Astrocyte of the spinal cord (primary cell): ENCODE measurements around the gene C1QTNF5.

ENCODE experiments used
- DNase-seq: peaks from one replicate; pipeline ENCODE4 v3.0.0; 2011; ENCODE audit warnings: low read depth, low spot score
- H3K4me3 ChIP-seq: 2 replicates; pipeline ENCODE4 v1.5.1; 2011; ENCODE audit warnings: low read depth, mild to moderate bottlenecking, low read length, moderate library complexity
- CTCF ChIP-seq: IDR thresholded peaks from 2 replicates; pipeline ENCODE4 v1.5.1; 2012; ENCODE audit warnings: low read depth, mild to moderate bottlenecking, low read length, inconsistent platforms
- in situ Hi-C: cut with HindIII; loops from 2 replicates; pipeline ENCODE4 v1.10.0; 2017; ENCODE audit warnings: low sequenced_read_pairs

C1QTNF5 gene

DNA sequence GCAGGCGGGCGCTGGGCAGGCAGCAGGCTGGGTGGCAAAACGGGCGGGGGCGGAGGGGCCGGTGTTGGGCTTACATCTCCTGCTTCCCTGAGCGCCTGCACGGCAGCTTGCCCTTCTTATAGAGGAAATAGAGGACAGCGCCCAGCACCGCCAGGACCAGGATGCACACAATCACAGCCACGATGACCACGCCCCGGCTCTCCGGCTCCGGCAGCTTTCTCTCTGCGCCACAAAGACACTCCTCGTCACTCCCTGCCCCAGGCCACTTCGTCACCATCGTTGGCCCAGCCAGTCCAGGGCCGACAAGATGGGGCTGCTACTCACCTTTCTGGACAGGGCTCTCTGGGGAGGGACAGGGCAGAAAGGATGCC, 30.0 kb downstream of the C1QTNF5 start:
- no peak for TF ChIP-seq CTCF
- no peak overlapping the region for H3K4me3 ChIP-seq
- in situ Hi-C loops, result no loop called here
- no peak for DNase-seq

DNA sequence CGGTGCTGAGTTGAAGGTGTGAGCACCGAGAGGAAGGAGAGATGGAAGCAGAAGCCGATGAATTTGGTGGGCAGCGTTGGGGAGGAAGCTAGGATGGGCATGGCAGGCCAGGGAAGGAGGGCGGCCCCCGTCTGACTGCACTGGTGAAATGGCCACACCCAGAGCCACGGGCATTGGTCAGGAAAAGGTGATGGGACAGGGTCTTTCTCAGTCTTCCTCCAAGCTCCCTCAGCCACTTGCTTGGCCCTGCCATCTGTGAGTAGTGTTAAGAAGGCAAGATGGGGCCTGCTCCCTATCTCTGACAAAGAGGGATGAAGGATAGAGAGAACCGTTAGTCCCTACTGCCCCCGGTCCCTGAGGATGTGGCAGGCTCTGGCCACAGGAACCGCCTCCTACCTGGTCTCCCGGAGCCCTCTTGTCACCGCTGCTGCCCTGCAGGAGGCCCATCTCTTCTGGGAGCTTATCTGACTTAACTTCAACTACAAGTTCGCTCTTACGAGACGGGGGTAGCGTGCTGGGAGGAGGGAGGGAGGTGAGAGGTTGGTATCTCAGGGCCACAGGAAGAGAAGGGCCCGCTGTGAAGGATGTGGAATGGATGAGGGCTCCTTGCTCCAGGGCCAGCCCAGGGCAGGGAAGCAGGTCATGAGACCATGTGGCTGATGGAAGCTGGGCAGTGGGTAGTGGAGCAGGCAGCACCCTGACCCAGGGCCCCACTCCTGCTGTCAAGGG, 30.6 kb downstream of the C1QTNF5 start:
- in situ Hi-C loops, result no loop called here
- DNase-seq, result no peak
- TF ChIP-seq CTCF, result no peak
- no peak overlapping the region for H3K4me3 ChIP-seq

GRCh38 chr11:119309411-119309810, 31.3 kb downstream of the C1QTNF5 start:
- in situ Hi-C loops, result no loop called here
- no peak for DNase-seq
- no peak overlapping the region for H3K4me3 ChIP-seq
- no peak for TF ChIP-seq CTCF

- in situ Hi-C loops, result no loop called here
Measured at GRCh38 chr11:119307974-119308373, 32.7 kb downstream of the C1QTNF5 start.

DNA sequence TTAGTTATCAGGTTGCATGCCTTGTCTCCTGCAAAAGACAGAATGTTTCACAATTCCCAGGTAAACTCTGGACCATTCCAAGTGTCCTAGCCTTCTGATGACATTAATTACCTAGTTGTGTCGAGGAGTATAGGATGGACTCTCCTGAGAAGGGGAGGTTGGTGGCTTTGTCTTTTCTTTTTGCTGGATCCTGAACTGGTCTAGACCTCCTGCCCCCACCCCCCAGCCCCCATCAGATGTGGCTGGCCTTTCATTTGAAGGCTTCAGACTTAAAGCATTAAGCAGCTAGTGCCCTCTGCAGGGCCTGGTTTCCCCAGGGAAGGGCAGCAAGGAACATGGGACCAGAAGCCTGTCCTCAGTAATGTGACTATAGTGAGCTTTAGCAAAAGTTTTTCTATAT, 33.5 kb downstream of the C1QTNF5 start:
- in situ Hi-C loops, result no loop called here
- peak; percentile 21 for TF ChIP-seq CTCF
- H3K4me3 ChIP-seq, result no peak overlapping the region
- no peak for DNase-seq

More at GRCh38 chr11:119307974-119308373, 32.7 kb downstream of the C1QTNF5 start:
- DNase-seq, result no peak
- TF ChIP-seq CTCF, result no peak
- no peak overlapping the region for H3K4me3 ChIP-seq

- DNase-seq, result no peak
- no peak overlapping the region for H3K4me3 ChIP-seq
- TF ChIP-seq CTCF, result no peak
- in situ Hi-C loops, result no loop called here
Measured at GRCh38 chr11:119306373-119306890, 34.3 kb downstream of the C1QTNF5 start.
